HFFc6 (cell line): ENCODE results near the gene ABHD16B. TPM values are rescaled to one million over a fixed set of nuclear protein-coding genes. Genes with fewer than 3 reads are reported as not detected.

Experiments
- DNase-seq: peaks from one replicate; pipeline ENCODE4 v3.0.0-alpha.2; 2018
- H3K27ac Mint-ChIP-seq: 2 replicates; pipeline ENCODE4 v1.8.0; 2020; ENCODE audit warnings: mild to moderate bottlenecking, mixed read lengths
- H3K27me3 Mint-ChIP-seq: 2 replicates; pipeline ENCODE4 v1.8.0; 2021; ENCODE audit warnings: mild to moderate bottlenecking, moderate library complexity, mixed read lengths; ENCODE audit not compliant: insufficient read depth
- H3K36me3 Mint-ChIP-seq: 2 replicates; pipeline ENCODE4 v1.8.0; 2021; ENCODE audit warnings: low read depth, mixed read lengths
- H3K4me1 Mint-ChIP-seq: 2 replicates; pipeline ENCODE4 v1.8.0; 2020; ENCODE audit warnings: low read depth, mixed read lengths
- H3K4me3 Mint-ChIP-seq: 2 replicates; pipeline ENCODE4 v1.8.0; 2020; ENCODE audit warnings: mild to moderate bottlenecking, moderate library complexity, mixed read lengths
- H3K9me3 Mint-ChIP-seq: 2 replicates; pipeline ENCODE4 v1.8.0; 2020; ENCODE audit warnings: mild to moderate bottlenecking, mixed read lengths
- long read RNA-seq: library from polyadenylated mRNA; unstranded; transcript quantifications from one replicate; pipeline ENCODE4 v2.0.0, GENCODE V29; 2019
- total RNA-seq, 6 experiments: library from RNA; stranded (reverse); fragmentation: NEBNext Ultra II Directional; extraction: Animal tissue kit (Norgen Biotek cat#: 25700); gene quantifications; 2 replicates in 1 of 6; 3 replicates in 5 of 6; pipeline ENCODE4 v1.2.3, GENCODE V29; 2021
- TF ChIP-seq, protein P1 (sequence below): fragments of 200-600 bp; sonication (generic); IDR thresholded peaks from 2 replicates; pipeline ENCODE4 v1.5.0; 2021; ENCODE audit warnings: antibody characterized with exemption, mild to moderate bottlenecking

The ABHD16B gene
- total RNA-seq: not detected
- long read RNA-seq: 0 reads

DNA sequence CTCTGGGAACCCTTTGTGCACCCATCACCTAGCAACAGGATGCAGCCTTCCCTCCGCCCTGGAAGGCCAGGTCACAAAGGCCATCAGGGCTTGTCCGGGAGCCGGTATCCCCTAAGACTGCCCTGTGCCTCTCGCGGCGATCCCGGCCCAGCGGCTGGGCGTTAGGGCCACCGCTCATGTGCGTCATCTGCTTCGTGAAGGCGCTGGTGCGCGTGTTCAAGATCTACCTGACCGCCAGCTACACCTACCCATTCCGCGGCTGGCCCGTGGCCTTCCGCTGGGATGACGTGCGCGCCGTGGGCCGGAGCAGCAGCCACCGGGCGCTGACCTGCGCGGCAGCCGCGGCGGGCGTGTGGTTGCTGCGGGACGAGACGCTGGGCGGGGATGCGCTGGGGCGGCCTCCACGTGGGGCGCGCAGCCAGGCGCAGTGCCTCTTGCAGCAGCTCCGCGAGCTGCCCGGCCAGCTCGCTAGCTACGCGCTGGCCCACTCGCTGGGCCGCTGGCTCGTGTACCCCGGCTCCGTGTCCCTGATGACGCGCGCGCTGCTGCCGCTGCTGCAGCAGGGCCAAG lies at the start of gene ABHD16B:
Gene ABHD16B, plus strand, starts transcription at position 134 of the 570 bp plus-strand sequence. Its CDS starts 43 bp downstream, at position 177.
- H3K9me3 Mint-ChIP-seq: no peaks in the 10 kb centered on the region
- H3K4me1 Mint-ChIP-seq: peaks cover 33% of the 10 kb centered on the region
- no peak within 1 kb of the TSS for H3K27ac Mint-ChIP-seq
- TF ChIP-seq, protein P1, sequence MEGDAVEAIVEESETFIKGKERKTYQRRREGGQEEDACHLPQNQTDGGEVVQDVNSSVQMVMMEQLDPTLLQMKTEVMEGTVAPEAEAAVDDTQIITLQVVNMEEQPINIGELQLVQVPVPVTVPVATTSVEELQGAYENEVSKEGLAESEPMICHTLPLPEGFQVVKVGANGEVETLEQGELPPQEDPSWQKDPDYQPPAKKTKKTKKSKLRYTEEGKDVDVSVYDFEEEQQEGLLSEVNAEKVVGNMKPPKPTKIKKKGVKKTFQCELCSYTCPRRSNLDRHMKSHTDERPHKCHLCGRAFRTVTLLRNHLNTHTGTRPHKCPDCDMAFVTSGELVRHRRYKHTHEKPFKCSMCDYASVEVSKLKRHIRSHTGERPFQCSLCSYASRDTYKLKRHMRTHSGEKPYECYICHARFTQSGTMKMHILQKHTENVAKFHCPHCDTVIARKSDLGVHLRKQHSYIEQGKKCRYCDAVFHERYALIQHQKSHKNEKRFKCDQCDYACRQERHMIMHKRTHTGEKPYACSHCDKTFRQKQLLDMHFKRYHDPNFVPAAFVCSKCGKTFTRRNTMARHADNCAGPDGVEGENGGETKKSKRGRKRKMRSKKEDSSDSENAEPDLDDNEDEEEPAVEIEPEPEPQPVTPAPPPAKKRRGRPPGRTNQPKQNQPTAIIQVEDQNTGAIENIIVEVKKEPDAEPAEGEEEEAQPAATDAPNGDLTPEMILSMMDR: no peak
- H3K4me3 Mint-ChIP-seq: no peak within 1 kb of the TSS
- 0 out of 2 replicates have a peak, but pooled peaks cover 4% of the 10 kb centered on the region for H3K27me3 Mint-ChIP-seq
- no peak for DNase-seq
- peaks cover 22% of the 10 kb centered on the region for H3K36me3 Mint-ChIP-seq

GRCh38 chr20:63814891-63815614 lies 46.2 kb upstream of the ABHD16B start:
- peaks cover 8% of the 10 kb centered on the region for H3K4me1 Mint-ChIP-seq
- peaks cover 30% of the 10 kb centered on the region for H3K27me3 Mint-ChIP-seq
- no peaks in the 10 kb centered on the region for H3K36me3 Mint-ChIP-seq
- no peak overlapping the region for H3K4me3 Mint-ChIP-seq
- no peak for DNase-seq
- no peaks in the 10 kb centered on the region for H3K9me3 Mint-ChIP-seq
- H3K27ac Mint-ChIP-seq: peak overlapping the region; percentile 60; the same call in 1 of the 2 replicates
- TF ChIP-seq, protein P1: no peak

- Mint-ChIP-seq H3K4me1 (peaks cover 8% of the 10 kb centered on the region), H3K27ac (no peak overlapping the region), H3K9me3 (no peaks in the 10 kb centered on the region), H3K36me3 (no peaks in the 10 kb centered on the region), H3K4me3 (no peak overlapping the region), H3K27me3 (peaks cover 28% of the 10 kb centered on the region)
- TF ChIP-seq, protein P1: no peak
- DNase-seq: no peak
Observed at GRCh38 chr20:63815615-63816253, 45.6 kb upstream of the ABHD16B start.

DNA sequence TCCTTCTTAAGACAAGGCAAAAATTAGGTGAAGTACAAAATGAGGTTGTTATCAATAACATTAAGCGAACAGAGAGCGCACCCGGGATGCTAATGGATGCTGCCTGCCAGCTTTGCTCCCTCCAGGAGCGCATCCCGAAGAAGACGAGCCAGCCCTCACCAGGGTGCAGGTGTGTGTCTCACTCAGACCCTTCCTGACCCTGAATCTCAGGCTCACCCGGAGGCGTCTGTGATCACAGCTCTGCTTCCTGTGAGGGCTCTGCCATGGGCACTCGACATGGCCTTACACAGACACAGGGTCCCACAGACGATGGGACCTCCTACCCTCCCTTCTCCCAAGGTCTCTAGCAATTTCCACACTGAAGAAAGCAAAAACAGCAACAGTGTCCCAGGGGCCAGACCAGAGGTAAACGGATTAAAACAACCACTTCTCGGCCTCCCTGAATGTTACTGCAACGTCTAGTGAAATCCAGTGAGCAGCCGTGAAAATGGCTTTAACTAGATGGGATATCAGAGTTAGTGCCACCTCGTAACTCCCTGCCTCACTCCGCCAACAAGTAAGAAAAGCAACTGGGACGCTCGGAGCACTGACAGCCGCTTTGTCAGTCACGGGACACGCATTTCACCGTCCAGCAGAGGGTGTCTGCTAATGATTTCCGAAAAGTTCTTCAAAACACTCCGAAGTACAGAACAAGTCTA lies 41.9 kb upstream of the ABHD16B start:
- Mint-ChIP-seq H3K4me3 (peak overlapping the region; percentile 81), H3K4me1 (peaks cover 8% of the 10 kb centered on the region), H3K27ac (no peak overlapping the region), H3K27me3 (peaks cover 30% of the 10 kb centered on the region), H3K36me3 (no peaks in the 10 kb centered on the region), H3K9me3 (no peaks in the 10 kb centered on the region)
- TF ChIP-seq, protein P1: peak; percentile 60
- DNase-seq: peak; percentile 21

GRCh38 chr20:63821811-63822210 lies 39.5 kb upstream of the ABHD16B start:
- DNase-seq: no peak
- TF ChIP-seq, protein P1: no peak
- Mint-ChIP-seq H3K4me1 (peaks cover 11% of the 10 kb centered on the region), H3K27ac (no peak overlapping the region), H3K36me3 (no peaks in the 10 kb centered on the region), H3K9me3 (no peaks in the 10 kb centered on the region), H3K27me3 (peaks cover 22% of the 10 kb centered on the region), H3K4me3 (no peak overlapping the region)
